WTC11 (cell line): ENCODE data around the gene NDUFS4. TPM values are rescaled to one million over a fixed set of nuclear protein-coding genes. Genes with fewer than 3 reads are reported as not detected.

Source experiments
- ATAC-seq: fragments of 200-7000 bp; cut with Tn5 transposase; 2 replicates; pipeline ENCODE4 v1.10.0; 2021; ENCODE audit warnings: mild to moderate bottlenecking, moderate library complexity
- CTCF ChIA-PET: fragments of 300-600 bp; sonication (Branson Sonifier 250); formaldehyde crosslinking; loops from one replicate; lab custom pipeline; 2021; ENCODE audit warnings: antibody characterized with exemption; lab: Charles Lee
- POLR2A ChIA-PET: fragments of 350-600 bp; sonication (Branson Sonifier 250); formaldehyde crosslinking; loops from one replicate; lab custom pipeline; 2021; ENCODE audit warnings: antibody characterized with exemption; lab: Charles Lee
- DNase-seq: peaks from one replicate; pipeline ENCODE4 v3.0.0; 2021; ENCODE audit warnings: low spot score
- H3K27ac Mint-ChIP-seq: 2 replicates; pipeline ENCODE4 v1.8.0; 2021; ENCODE audit warnings: mixed read lengths
- H3K27me3 Mint-ChIP-seq: 2 replicates; pipeline ENCODE4 v1.8.0; 2021; ENCODE audit warnings: low read depth, mild to moderate bottlenecking, moderate library complexity, mixed read lengths
- H3K36me3 Mint-ChIP-seq: 2 replicates; pipeline ENCODE4 v1.8.0; 2021; ENCODE audit warnings: mixed read lengths
- H3K4me1 Mint-ChIP-seq: 2 replicates; pipeline ENCODE4 v1.8.0; 2022; ENCODE audit warnings: mixed read lengths
- H3K4me3 Mint-ChIP-seq: 2 replicates; pipeline ENCODE4 v1.8.0; 2021; ENCODE audit warnings: mild to moderate bottlenecking, moderate library complexity, mixed read lengths
- H3K9me3 Mint-ChIP-seq: 2 replicates; pipeline ENCODE4 v1.8.0; 2021; ENCODE audit warnings: mixed read lengths
- AFF4 ChIP-seq: sonication (generic); formaldehyde crosslinking; IDR thresholded peaks from 2 replicates; pipeline ENCODE4 v1.8.1; 2023; ENCODE audit warnings: mild to moderate bottlenecking, missing genetic modification reagents, borderline replicate concordance
- ATF3 ChIP-seq: sonication (generic); formaldehyde crosslinking; conservative IDR thresholded peaks from 2 replicates; pipeline ENCODE4 v1.8.1; 2022; ENCODE audit warnings: mild to moderate bottlenecking, missing genetic modification reagents
- CREB1 ChIP-seq: sonication (generic); formaldehyde crosslinking; IDR thresholded peaks from 2 replicates; pipeline ENCODE4 v1.8.0; 2023; ENCODE audit warnings: mild to moderate bottlenecking, missing genetic modification reagents
- FOXK1 ChIP-seq: sonication (generic); formaldehyde crosslinking; IDR thresholded peaks from 2 replicates; pipeline ENCODE4 v1.8.0; 2022; ENCODE audit warnings: mild to moderate bottlenecking, moderate library complexity, missing genetic modification reagents
- FOXP1 ChIP-seq: sonication (generic); formaldehyde crosslinking; IDR thresholded peaks from 2 replicates; pipeline ENCODE4 v1.8.0; 2022; ENCODE audit warnings: missing genetic modification reagents, mild to moderate bottlenecking, moderate library complexity, borderline replicate concordance
- GRHL2 ChIP-seq: fragments of 250-450 bp; sonication (Bioruptor Pico); IDR thresholded peaks from 2 replicates; pipeline ENCODE4 v1.8.0; 2022; ENCODE audit warnings: mild to moderate bottlenecking, moderate library complexity; ENCODE audit not compliant: insufficient replicate concordance, severe bottlenecking
- MXD4 ChIP-seq: fragments of 250-450 bp; sonication (Bioruptor Pico); IDR thresholded peaks from 2 replicates; pipeline ENCODE4 v1.8.0; 2021; ENCODE audit warnings: mild to moderate bottlenecking, moderate library complexity, borderline replicate concordance
- NR1H2 ChIP-seq: sonication (generic); formaldehyde crosslinking; IDR thresholded peaks from 2 replicates; pipeline ENCODE4 v1.9.0; 2021; ENCODE audit warnings: mild to moderate bottlenecking, moderate library complexity, missing genetic modification reagents
- RORB ChIP-seq: fragments of 250-450 bp; sonication (Bioruptor Pico); IDR thresholded peaks from 2 replicates; pipeline ENCODE4 v1.9.0; 2021; ENCODE audit warnings: mild to moderate bottlenecking
- TEAD4 ChIP-seq: sonication (generic); formaldehyde crosslinking; IDR thresholded peaks from 2 replicates; pipeline ENCODE4 v1.8.0; 2022; ENCODE audit warnings: mild to moderate bottlenecking, missing genetic modification reagents
- ZNF121 ChIP-seq: sonication (generic); formaldehyde crosslinking; IDR thresholded peaks from 2 replicates; pipeline ENCODE4 v1.8.0; 2023; ENCODE audit warnings: missing genetic modification reagents
- ZNF219 ChIP-seq: sonication (generic); formaldehyde crosslinking; IDR thresholded peaks from 2 replicates; pipeline ENCODE4 v1.8.0; 2023; ENCODE audit warnings: missing genetic modification reagents, mild to moderate bottlenecking, borderline replicate concordance
- ZNF317 ChIP-seq: sonication (generic); formaldehyde crosslinking; IDR thresholded peaks from 2 replicates; pipeline ENCODE4 v1.8.1; 2023; ENCODE audit warnings: low read depth, mild to moderate bottlenecking, moderate library complexity, missing genetic modification reagents, borderline replicate concordance
- ZNF396 ChIP-seq: fragments of 250-450 bp; sonication (Bioruptor Pico); IDR thresholded peaks from 2 replicates; pipeline ENCODE4 v1.8.0; 2021; ENCODE audit warnings: mild to moderate bottlenecking, moderate library complexity, borderline replicate concordance
- ZNF512 ChIP-seq: sonication (generic); formaldehyde crosslinking; IDR thresholded peaks from 2 replicates; pipeline ENCODE4 v1.8.1; 2022; ENCODE audit warnings: missing genetic modification reagents, borderline replicate concordance
- ZNF532 ChIP-seq: fragments of 250-450 bp; sonication (Bioruptor Pico); IDR thresholded peaks from 2 replicates; pipeline ENCODE4 v1.9.0; 2021; ENCODE audit warnings: mild to moderate bottlenecking, borderline replicate concordance
- ZSCAN18 ChIP-seq: fragments of 250-450 bp; sonication (Bioruptor Pico); IDR thresholded peaks from 2 replicates; pipeline ENCODE4 v2.1.2; 2022; ENCODE audit warnings: mild to moderate bottlenecking, moderate library complexity
- total RNA-seq: library from RNA; stranded (reverse); gene quantifications from 3 replicates; pipeline ENCODE4 v1.2.3, GENCODE V29; 2021
- TF ChIP-seq, protein P1 (sequence below): sonication (generic); formaldehyde crosslinking; IDR thresholded peaks from 2 replicates; pipeline ENCODE4 v1.8.0; 2022; ENCODE audit warnings: mild to moderate bottlenecking, missing genetic modification reagents
- TF ChIP-seq, protein P2 (sequence below): fragments of 250-450 bp; sonication (Bioruptor Pico); IDR thresholded peaks from 2 replicates; pipeline ENCODE4 v1.9.0; 2021; ENCODE audit warnings: moderate library complexity, mild to moderate bottlenecking, inconsistent platforms, borderline replicate concordance

Gene NDUFS4
- total RNA-seq, 1 experiment from 2014 or later: 68.5 TPM

GRCh38 chr5:53590759-53591158 is 30.3 kb downstream of the NDUFS4 start (continued):
- TF ChIP-seq ZSCAN18 (CRISPR knock-in tag) (no peak), FOXK1 (CRISPR knock-in tag) (no peak), NR1H2 (CRISPR knock-in tag) (no peak)
- TF ChIP-seq, protein P1, sequence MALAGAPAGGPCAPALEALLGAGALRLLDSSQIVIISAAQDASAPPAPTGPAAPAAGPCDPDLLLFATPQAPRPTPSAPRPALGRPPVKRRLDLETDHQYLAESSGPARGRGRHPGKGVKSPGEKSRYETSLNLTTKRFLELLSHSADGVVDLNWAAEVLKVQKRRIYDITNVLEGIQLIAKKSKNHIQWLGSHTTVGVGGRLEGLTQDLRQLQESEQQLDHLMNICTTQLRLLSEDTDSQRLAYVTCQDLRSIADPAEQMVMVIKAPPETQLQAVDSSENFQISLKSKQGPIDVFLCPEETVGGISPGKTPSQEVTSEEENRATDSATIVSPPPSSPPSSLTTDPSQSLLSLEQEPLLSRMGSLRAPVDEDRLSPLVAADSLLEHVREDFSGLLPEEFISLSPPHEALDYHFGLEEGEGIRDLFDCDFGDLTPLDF (CRISPR knock-in tag): no peak

GRCh38 chr5:53594419-53594818 is 34.0 kb downstream of the NDUFS4 start:
- peaks cover 11% of the 10 kb centered on the region for H3K36me3 Mint-ChIP-seq
- ChIA-PET POLR2A (no interaction called here), CTCF (no interaction called here)
- no peak for TF ChIP-seq ZNF512
- H3K4me1 Mint-ChIP-seq: no peaks in the 10 kb centered on the region
- H3K27ac Mint-ChIP-seq: no peak overlapping the region
- H3K4me3 Mint-ChIP-seq: no peak overlapping the region
- DNase-seq (no peak), ATAC-seq (no peak)
- H3K9me3 Mint-ChIP-seq: peaks cover 17% of the 10 kb centered on the region
- no peaks in the 10 kb centered on the region for H3K27me3 Mint-ChIP-seq

- ChIA-PET POLR2A (no interaction called here), CTCF (no interaction called here)
Observed at GRCh38 chr5:53597894-53598293, 37.5 kb downstream of the NDUFS4 start.

More at GRCh38 chr5:53597894-53598293, 37.5 kb downstream of the NDUFS4 start:
- H3K9me3 Mint-ChIP-seq: peaks cover 16% of the 10 kb centered on the region
- no peak overlapping the region for H3K4me3 Mint-ChIP-seq
- ATAC-seq: no peak
- no peak for DNase-seq
- TF ChIP-seq FOXP1: no peak
- TF ChIP-seq ZNF532 (CRISPR knock-in tag): no peak
- no peak for TF ChIP-seq ZNF317 (CRISPR knock-in tag)
- TF ChIP-seq ZNF396: no peak
- TF ChIP-seq ZNF219 (CRISPR knock-in tag): no peak
- TF ChIP-seq ZNF121 (CRISPR knock-in tag): no peak
- TF ChIP-seq GRHL2 (CRISPR knock-in tag): no peak
- no peak for TF ChIP-seq ATF3 (CRISPR knock-in tag)
- TF ChIP-seq, protein P2, sequence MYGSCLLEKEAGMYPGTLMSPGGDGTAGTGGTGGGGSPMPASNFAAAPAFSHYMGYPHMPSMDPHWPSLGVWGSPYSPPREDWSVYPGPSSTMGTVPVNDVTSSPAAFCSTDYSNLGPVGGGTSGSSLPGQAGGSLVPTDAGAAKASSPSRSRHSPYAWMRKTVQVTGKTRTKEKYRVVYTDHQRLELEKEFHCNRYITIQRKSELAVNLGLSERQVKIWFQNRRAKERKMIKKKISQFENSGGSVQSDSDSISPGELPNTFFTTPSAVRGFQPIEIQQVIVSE: no peak
- no peak for TF ChIP-seq FOXK1 (CRISPR knock-in tag)
- TF ChIP-seq NR1H2 (CRISPR knock-in tag): no peak
- TF ChIP-seq AFF4 (CRISPR knock-in tag): no peak
- no peak for TF ChIP-seq MXD4
- TF ChIP-seq CREB1 (CRISPR knock-in tag): no peak
- no peak for TF ChIP-seq RORB (CRISPR knock-in tag)
- no peak for TF ChIP-seq TEAD4
- H3K36me3 Mint-ChIP-seq: peaks cover 14% of the 10 kb centered on the region
- no peak overlapping the region for H3K27ac Mint-ChIP-seq
- no peaks in the 10 kb centered on the region for H3K27me3 Mint-ChIP-seq
- no peaks in the 10 kb centered on the region for H3K4me1 Mint-ChIP-seq
